Endometrial microvascular endothelial cells (primary cell): Measurements from ENCODE around the gene JOSD1. TPM values are rescaled to one million over a fixed set of nuclear protein-coding genes. Genes with fewer than 3 reads are reported as not detected.

Source experiments
- in situ Hi-C: cut with HindIII; loops from 2 replicates; pipeline ENCODE4 v1.10.0; 2017; ENCODE audit warnings: low sequenced_read_pairs, low pct_unique_long_range_greater_than_20kb; ENCODE audit errors: inconsistent ontology term
- total RNA-seq: library from RNA; depleted of rRNA; stranded (reverse); fragments of >200 nt; gene quantifications from one replicate; pipeline ENCODE4 v1.2.3, GENCODE V29; 2015; ENCODE audit errors: inconsistent ontology term

The JOSD1 gene
- total RNA-seq, 1 donor from 2014 or later = 69.8 TPM

- in situ Hi-C loops = no loop called here
These were observed 33.8 kb upstream of the JOSD1 start for GRCh38 chr22:38734421-38735100.

GRCh38 chr22:38733724-38734381 lies 33.1 kb upstream of the JOSD1 start:
- in situ Hi-C loops = no loop called here

- in situ Hi-C loops = no loop called here
These were observed 32.6 kb upstream of the JOSD1 start for GRCh38 chr22:38733329-38733723.

- in situ Hi-C loops = no loop called here
These were observed 31.6 kb upstream of the JOSD1 start for GRCh38 chr22:38732251-38732815.

DNA sequence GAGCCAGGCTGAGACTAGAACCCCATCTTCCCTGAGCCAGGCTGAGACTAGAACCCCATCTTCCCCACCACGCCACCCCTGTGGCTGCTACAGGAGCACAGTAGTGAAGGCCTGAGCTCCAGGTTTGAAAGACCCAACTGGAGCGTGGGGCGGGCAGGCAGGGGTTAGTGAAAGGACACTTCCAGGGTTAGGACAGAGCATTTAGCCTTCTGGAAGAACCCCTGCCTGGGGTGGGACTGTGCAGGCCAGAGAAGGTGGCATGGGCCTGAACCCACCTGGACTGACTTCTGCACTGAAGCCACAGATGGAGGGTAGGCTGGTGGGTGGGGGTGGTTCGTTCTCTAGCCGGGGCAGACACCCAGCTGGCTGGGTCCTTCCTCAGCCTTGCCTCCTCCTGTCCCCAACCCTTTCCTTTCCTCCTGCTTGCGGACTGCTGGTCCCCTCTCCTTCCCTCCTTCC lies 31.0 kb upstream of the JOSD1 start:
- in situ Hi-C loops = no loop called here

- in situ Hi-C loops = no loop called here
These were observed 29.7 kb upstream of the JOSD1 start for GRCh38 chr22:38730411-38730871.

GRCh38 chr22:38729946-38730345 lies 29.2 kb upstream of the JOSD1 start:
- in situ Hi-C loops = no loop called here

GRCh38 chr22:38728871-38729796 lies 28.4 kb upstream of the JOSD1 start:
- in situ Hi-C loops = no loop called here

- in situ Hi-C loops = no loop called here
These were observed 27.0 kb upstream of the JOSD1 start for GRCh38 chr22:38727530-38728451.

DNA sequence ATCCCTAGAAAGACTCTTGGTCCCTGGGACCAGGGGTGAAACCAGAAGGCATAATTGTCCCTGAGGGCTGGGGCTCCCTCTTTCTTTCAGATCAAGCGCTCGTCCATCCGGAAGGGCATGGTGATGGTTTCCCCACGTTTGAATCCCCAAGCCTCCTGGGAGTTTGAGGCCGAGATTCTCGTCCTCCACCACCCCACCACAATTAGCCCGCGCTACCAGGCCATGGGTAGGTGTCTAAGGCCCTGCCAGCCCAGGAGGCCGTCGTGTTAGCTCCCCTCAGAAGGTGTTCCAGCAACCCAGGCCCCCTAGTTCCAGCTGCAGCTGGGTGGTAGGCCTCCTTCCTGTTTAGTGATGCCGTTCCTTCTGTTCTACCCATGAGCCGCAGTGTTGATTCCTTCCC lies 26.4 kb upstream of the JOSD1 start:
- in situ Hi-C loops = no loop called here

- in situ Hi-C loops = no loop called here
These were observed 25.3 kb upstream of the JOSD1 start for GRCh38 chr22:38725900-38726655.

- in situ Hi-C loops = no loop called here
These were observed 24.3 kb upstream of the JOSD1 start for GRCh38 chr22:38724926-38725571.

DNA sequence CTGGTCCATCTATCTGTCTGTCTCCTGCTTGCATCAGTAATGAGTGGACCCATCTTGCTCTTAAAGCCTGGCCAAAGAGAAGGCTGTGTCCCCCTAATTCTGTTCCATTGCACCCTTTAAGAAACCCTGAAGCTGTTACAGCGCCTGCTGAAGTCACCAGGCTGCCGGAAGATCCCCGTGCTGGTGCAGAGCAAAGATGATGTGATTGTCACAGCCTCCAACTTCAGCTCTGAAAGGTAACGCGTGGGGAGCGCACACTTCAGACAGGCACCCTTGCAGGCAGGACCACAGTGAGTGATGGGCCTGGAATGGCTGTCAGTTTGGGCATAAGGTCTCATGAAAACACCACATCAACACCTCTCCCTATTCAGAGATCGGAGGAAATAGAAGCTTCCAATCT lies 23.4 kb upstream of the JOSD1 start:
- in situ Hi-C loops = no loop called here

DNA sequence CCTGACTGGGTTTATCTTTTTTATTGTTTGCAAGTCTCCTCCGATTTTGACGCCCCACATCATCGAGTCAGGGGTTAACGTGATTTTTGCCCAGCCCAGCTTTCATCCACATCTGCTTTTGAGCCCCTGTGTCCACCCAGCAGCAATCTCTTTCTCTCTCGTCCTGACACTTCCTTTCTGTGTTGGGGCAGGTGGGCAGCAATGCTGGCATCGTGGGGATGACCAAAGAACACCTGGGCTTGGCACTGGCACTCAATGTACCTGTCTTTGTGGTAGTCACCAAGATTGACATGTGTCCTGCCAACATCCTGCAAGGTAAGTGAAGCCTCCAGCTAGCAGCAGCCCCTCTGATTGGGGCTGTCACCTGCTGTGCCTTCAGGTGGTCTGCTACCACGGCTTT lies 20.8 kb upstream of the JOSD1 start:
- in situ Hi-C loops = no loop called here

GRCh38 chr22:38720350-38720749 lies 19.6 kb upstream of the JOSD1 start:
- in situ Hi-C loops = no loop called here

DNA sequence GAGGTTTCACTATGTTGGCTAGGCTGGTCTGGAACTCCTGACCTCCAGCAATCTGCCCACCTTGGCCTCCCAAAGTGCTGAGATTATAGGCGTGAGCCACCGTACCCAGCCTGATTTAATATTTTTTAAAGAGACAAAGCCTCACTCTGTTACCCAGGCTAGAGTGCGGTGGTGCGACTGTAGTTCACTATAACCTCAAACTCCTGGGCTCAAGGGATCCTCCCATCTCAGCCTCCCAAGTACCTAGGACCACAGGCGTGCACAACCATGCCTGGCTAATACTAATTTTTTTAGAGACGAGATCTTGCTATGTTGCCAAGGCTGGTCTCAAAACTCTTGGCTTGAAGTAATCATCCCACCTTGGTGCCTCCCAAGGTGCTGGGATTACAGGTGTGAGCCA lies 18.5 kb upstream of the JOSD1 start:
- in situ Hi-C loops = no loop called here

DNA sequence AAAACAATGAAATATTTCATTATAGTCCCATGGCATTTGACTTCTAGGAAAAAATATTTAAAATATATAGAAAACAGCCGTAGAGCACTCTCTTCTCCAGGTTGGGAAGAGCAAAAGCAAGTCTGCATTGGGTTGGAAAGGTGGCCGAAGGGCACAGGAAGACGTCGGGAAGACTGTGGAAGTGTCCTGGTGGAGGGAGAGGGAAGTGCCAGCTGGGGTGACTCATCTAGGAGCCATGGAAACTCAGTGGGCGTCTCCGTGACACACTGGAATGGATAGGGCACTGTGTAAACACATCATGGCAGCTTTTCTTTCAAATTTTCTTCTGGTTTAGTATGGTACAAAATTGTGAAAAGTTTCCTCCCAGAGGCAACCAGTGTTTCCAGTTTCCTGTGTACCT lies 17.7 kb upstream of the JOSD1 start:
- in situ Hi-C loops = no loop called here
